Activated T-cell treated with anti-CD3 and anti-CD28 coated beads, Interleukin-2, amount 50 U/mL, for 4 hours (primary cell): Measurements from ENCODE around the gene TTI1. TPM values are rescaled to one million over a fixed set of nuclear protein-coding genes. Genes with fewer than 3 reads are reported as not detected.
A peak's percentile ranks its signal among the peaks of the same experiment; 100 is the strongest.

Source experiments
- ATAC-seq, 2 donors: fragments of 200-7000 bp; cut with Tn5 transposase; one replicate each; pipeline ENCODE4 v1.10.0; 2021
- DNase-seq: peaks from one replicate; pipeline ENCODE4 v3.0.0-alpha.2; 2020
- H3K27me3 Mint-ChIP-seq: one replicate; pipeline ENCODE4 v1.8.0; 2021; ENCODE audit warnings: low read depth, mixed read lengths
- H3K36me3 Mint-ChIP-seq: one replicate; pipeline ENCODE4 v1.8.0; 2022; ENCODE audit warnings: mixed read lengths; ENCODE audit not compliant: insufficient read depth
- H3K4me1 Mint-ChIP-seq: one replicate; pipeline ENCODE4 v1.8.0; 2021; ENCODE audit warnings: low read depth, mixed read lengths
- H3K4me3 Mint-ChIP-seq: one replicate; pipeline ENCODE4 v1.8.0; 2021; ENCODE audit warnings: mild to moderate bottlenecking, moderate library complexity, mixed read lengths
- H3K9me3 Mint-ChIP-seq: one replicate; pipeline ENCODE4 v1.8.0; 2021; ENCODE audit warnings: mixed read lengths
- total RNA-seq, 3 donors: library from RNA; stranded (reverse); gene quantifications; one replicate each; pipeline ENCODE4 v1.2.1, GENCODE V29; 2021

The TTI1 gene
- 10 to 100 TPM; 31.3 to 35.5 (median 35.0) TPM for total RNA-seq

GRCh38 chr20:38033330-38034107 is at the start of gene TTI1, which contains the start of gene RPRD1B:
Gene TTI1 (minus strand): TSS chr20:38033456. CDS start chr20:38013816, 19,640 bp downstream.
Gene RPRD1B (plus strand): TSS chr20:38033746. CDS start chr20:38033948, 202 bp downstream.
- peak within 1 kb of the TSS; percentile 96 for H3K4me3 Mint-ChIP-seq
- peaks cover 4% of the 10 kb centered on the region for H3K9me3 Mint-ChIP-seq
- no peaks in the 10 kb centered on the region for H3K27me3 Mint-ChIP-seq
- H3K4me1 Mint-ChIP-seq, result peaks cover 71% of the 10 kb centered on the region
- H3K36me3 Mint-ChIP-seq, result peaks cover 7% of the 10 kb centered on the region
- DNase-seq (peak; percentile 84), ATAC-seq (peak; percentile 82 to 86)

GRCh38 chr20:38082894-38083293 is 49.6 kb upstream of the TTI1 start:
- no peak for ATAC-seq
- H3K36me3 Mint-ChIP-seq, result peaks cover 40% of the 10 kb centered on the region
- H3K9me3 Mint-ChIP-seq, result peaks cover 5% of the 10 kb centered on the region
- H3K4me1 Mint-ChIP-seq, result peaks cover 9% of the 10 kb centered on the region
- no peaks in the 10 kb centered on the region for H3K27me3 Mint-ChIP-seq
- no peak overlapping the region for H3K4me3 Mint-ChIP-seq
- DNase-seq, result no peak

- H3K27me3 Mint-ChIP-seq, result no peaks in the 10 kb centered on the region
- ATAC-seq, result no peak
- peaks cover 14% of the 10 kb centered on the region for H3K4me1 Mint-ChIP-seq
- peaks cover 5% of the 10 kb centered on the region for H3K9me3 Mint-ChIP-seq
- H3K4me3 Mint-ChIP-seq, result no peak overlapping the region
- H3K36me3 Mint-ChIP-seq, result peaks cover 48% of the 10 kb centered on the region
- no peak for DNase-seq
These were observed 48.3 kb upstream of the TTI1 start for GRCh38 chr20:38081575-38081974.

DNA sequence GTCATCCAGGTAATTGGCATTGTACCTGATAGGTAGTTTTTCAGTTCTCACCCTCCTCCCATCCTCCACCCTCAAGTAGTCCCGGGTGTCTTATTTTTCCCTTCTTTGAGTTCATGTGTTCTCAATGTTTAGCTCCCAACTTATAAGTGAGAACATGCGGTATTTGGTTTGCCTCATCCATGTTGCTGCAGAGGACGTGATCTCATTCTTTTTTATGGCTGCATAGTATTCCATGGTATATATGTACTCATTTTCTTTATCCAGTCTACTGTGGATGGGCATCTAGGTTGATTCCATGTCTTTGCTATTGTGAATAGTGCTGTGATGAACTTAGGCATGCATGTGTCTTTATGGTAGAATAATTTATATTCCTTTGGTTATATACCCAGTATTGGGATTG is 46.1 kb upstream of the TTI1 start:
- Mint-ChIP-seq H3K36me3 (peaks cover 46% of the 10 kb centered on the region), H3K4me3 (no peak overlapping the region)

GRCh38 chr20:38078084-38078483 is 44.8 kb upstream of the TTI1 start:
- DNase-seq, result no peak
- H3K4me1 Mint-ChIP-seq, result peaks cover 26% of the 10 kb centered on the region
- peaks cover 49% of the 10 kb centered on the region for H3K36me3 Mint-ChIP-seq
- no peak for ATAC-seq
- H3K27me3 Mint-ChIP-seq, result no peaks in the 10 kb centered on the region
- peaks cover 5% of the 10 kb centered on the region for H3K9me3 Mint-ChIP-seq
- H3K4me3 Mint-ChIP-seq, result no peak overlapping the region

More for the DNA sequence above, 46.1 kb upstream of the TTI1 start:
- DNase-seq (no peak), ATAC-seq (no peak)
- peaks cover 20% of the 10 kb centered on the region for H3K4me1 Mint-ChIP-seq
- H3K9me3 Mint-ChIP-seq, result peaks cover 5% of the 10 kb centered on the region
- no peaks in the 10 kb centered on the region for H3K27me3 Mint-ChIP-seq

DNA sequence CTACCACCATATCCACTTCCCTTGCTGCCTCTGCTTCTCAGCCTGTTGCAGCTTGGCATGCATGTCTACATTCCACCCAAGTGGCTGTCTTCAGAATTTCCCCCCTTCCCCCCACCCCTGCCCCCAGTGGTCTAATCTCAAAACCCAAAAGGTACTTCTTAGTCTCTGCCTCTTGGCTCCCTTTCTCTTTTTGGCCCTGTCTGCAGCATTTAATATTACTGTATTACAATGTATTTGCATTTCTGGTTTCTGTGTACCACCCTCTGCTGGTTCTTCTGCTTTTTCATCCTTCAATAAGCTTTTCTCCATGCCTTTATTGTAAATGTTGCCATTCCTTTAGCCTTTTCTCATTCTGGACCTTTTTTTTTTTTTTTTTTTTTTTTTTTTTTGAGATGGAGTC is 43.3 kb upstream of the TTI1 start:
- no peak for ATAC-seq
- no peak for DNase-seq
- H3K9me3 Mint-ChIP-seq, result peaks cover 5% of the 10 kb centered on the region
- H3K27me3 Mint-ChIP-seq, result no peaks in the 10 kb centered on the region
- H3K36me3 Mint-ChIP-seq, result peaks cover 57% of the 10 kb centered on the region
- H3K4me1 Mint-ChIP-seq, result peaks cover 23% of the 10 kb centered on the region
- H3K4me3 Mint-ChIP-seq, result no peak overlapping the region

- ATAC-seq (no peak), DNase-seq (no peak)
- Mint-ChIP-seq H3K36me3 (peaks cover 60% of the 10 kb centered on the region), H3K27me3 (no peaks in the 10 kb centered on the region), H3K9me3 (peaks cover 5% of the 10 kb centered on the region), H3K4me3 (no peak overlapping the region), H3K4me1 (peaks cover 23% of the 10 kb centered on the region)
These were observed 42.1 kb upstream of the TTI1 start for GRCh38 chr20:38075161-38075998.

GRCh38 chr20:38073307-38074071 is 40.2 kb upstream of the TTI1 start:
- ATAC-seq (peak; percentile 55 to 69), DNase-seq (no peak)
- no peaks in the 10 kb centered on the region for H3K27me3 Mint-ChIP-seq
- no peaks in the 10 kb centered on the region for H3K9me3 Mint-ChIP-seq
- H3K4me3 Mint-ChIP-seq, result no peak overlapping the region
- peaks cover 63% of the 10 kb centered on the region for H3K36me3 Mint-ChIP-seq
- H3K4me1 Mint-ChIP-seq, result peaks cover 20% of the 10 kb centered on the region

DNA sequence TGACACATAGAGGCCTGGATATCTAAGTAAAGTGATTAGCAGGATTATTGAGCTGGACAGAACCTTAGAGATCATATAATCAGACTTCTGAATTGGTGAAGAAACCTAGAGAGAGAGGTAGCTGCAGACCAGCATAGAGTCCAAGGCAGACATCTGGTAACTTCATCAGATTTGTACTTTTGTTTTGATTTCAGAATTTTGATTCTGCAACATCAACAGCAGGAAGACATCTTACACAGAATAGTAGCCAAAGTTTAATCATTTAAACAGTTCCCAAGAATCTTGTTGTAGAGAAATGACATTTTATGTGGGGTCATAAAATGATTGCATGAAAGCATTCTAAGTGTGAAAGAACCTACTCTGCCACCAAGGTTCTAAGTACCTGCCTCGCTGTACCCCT is 39.6 kb upstream of the TTI1 start:
- Mint-ChIP-seq H3K9me3 (no peaks in the 10 kb centered on the region), H3K4me1 (peaks cover 20% of the 10 kb centered on the region), H3K27me3 (no peaks in the 10 kb centered on the region), H3K36me3 (peaks cover 59% of the 10 kb centered on the region), H3K4me3 (no peak overlapping the region)
- no peak for ATAC-seq
- no peak for DNase-seq

DNA sequence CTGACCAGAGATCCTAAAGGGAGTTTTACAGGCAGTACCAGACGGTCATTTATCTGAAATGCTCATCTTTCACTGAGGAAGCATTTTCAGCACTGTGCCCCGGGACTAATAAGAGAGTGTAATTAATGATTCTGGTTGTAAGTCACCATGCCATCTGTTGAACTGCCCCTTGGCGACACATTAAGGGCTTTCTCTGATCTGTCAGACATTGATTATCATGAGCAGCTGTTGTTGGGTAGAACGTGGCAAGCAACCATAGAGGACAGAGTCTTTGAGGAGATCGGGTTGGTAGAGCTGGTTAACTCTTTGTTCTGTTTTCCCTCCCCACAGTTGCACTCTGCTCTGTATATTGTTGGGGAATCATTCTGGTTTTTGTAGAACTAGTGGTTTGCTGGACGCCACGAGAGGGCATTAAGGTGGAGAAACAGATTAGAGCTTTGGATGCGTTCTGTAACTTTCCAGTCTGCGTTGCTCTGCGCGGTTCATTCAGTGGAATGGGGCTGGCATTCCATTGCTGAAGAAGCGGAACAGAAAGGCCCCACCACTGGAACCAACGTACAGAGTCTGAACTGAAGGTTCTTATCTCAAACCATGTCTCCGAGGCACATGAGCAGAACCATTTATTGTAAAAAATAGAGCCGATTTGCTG is 34.6 kb upstream of the TTI1 start:
- Mint-ChIP-seq H3K9me3 (no peaks in the 10 kb centered on the region), H3K27me3 (no peaks in the 10 kb centered on the region), H3K36me3 (peaks cover 65% of the 10 kb centered on the region), H3K4me3 (no peak overlapping the region), H3K4me1 (no peaks in the 10 kb centered on the region)
- no peak for DNase-seq
- no peak for ATAC-seq

- Mint-ChIP-seq H3K4me3 (no peak overlapping the region), H3K4me1 (no peaks in the 10 kb centered on the region), H3K27me3 (no peaks in the 10 kb centered on the region), H3K9me3 (no peaks in the 10 kb centered on the region), H3K36me3 (peaks cover 59% of the 10 kb centered on the region)
- ATAC-seq, result no peak
- DNase-seq, result no peak
These were observed 33.9 kb upstream of the TTI1 start for GRCh38 chr20:38066969-38067716.

GRCh38 chr20:38065764-38066375 is 32.6 kb upstream of the TTI1 start:
- no peaks in the 10 kb centered on the region for H3K27me3 Mint-ChIP-seq
- no peak for DNase-seq
- H3K4me1 Mint-ChIP-seq, result no peaks in the 10 kb centered on the region
- no peaks in the 10 kb centered on the region for H3K9me3 Mint-ChIP-seq
- H3K36me3 Mint-ChIP-seq, result peaks cover 46% of the 10 kb centered on the region
- no peak overlapping the region for H3K4me3 Mint-ChIP-seq
- ATAC-seq, result no peak
